K562 (cell line): ENCODE results near the gene CENPU. TPM values are rescaled to one million over a fixed set of nuclear protein-coding genes. Genes with fewer than 3 reads are reported as not detected.

ENCODE experiments used
- CBX1 ChIP-seq: sonication (generic); IDR thresholded peaks from 2 replicates; pipeline ENCODE4 v1.6.1; 2016; ENCODE audit warnings: antibody characterized with exemption, low read depth, mild to moderate bottlenecking
- CEBPG ChIP-seq, 3 experiments: fragments of 200-800 bp in 1 of 3; sonication (Bioruptor generic) in 1 of 3; sonication (generic) in 1 of 3; formaldehyde crosslinking in 1 of 3; IDR thresholded peaks in 2 of 3; conservative IDR thresholded peaks in 1 of 3; 2 replicates each; pipeline versions ENCODE4 v1.6.1 to v1.8.0; 2016 to 2022; ENCODE audit warnings: missing compliant biosample characterization in 2 of 3, missing genetic modification characterization in 2 of 3, mild to moderate bottlenecking in 1 of 3, missing genetic modification reagents in 1 of 3
- EZH2 ChIP-seq: IDR thresholded peaks from 2 replicates; pipeline ENCODE4 v1.6.1; 2012; ENCODE audit warnings: low read depth, mild to moderate bottlenecking, inconsistent platforms, low read length, borderline replicate concordance
- HNRNPLL ChIP-seq: fragments of 200-400 bp; formaldehyde crosslinking; IDR thresholded peaks from 2 replicates; pipeline ENCODE4 v1.6.1; 2017; ENCODE audit warnings: low read length, low read depth, mild to moderate bottlenecking; ENCODE audit not compliant: poor library complexity, severe bottlenecking
- KAT7 ChIP-seq: sonication (generic); formaldehyde crosslinking; IDR thresholded peaks from 2 replicates; pipeline ENCODE4 v1.8.0; 2022; ENCODE audit warnings: missing genetic modification reagents, mild to moderate bottlenecking, borderline replicate concordance
- KLF6 ChIP-seq: fragments of 250-450 bp; sonication (Bioruptor Pico); IDR thresholded peaks from 2 replicates; pipeline ENCODE4 v1.4.0; 2020; ENCODE audit warnings: mild to moderate bottlenecking, moderate library complexity, borderline replicate concordance
- NR3C1 ChIP-seq: sonication (generic); formaldehyde crosslinking; IDR thresholded peaks from 2 replicates; pipeline ENCODE4 v1.8.1; 2022; ENCODE audit warnings: missing genetic modification reagents
- SRF ChIP-seq, 2 experiments: fragments of 250-450, 450-650 bp in 1 of 2; sonication (Bioruptor Pico) in 1 of 2; sonication (generic) in 1 of 2; formaldehyde crosslinking; IDR thresholded peaks; 2 replicates each; pipeline versions ENCODE4 v1.5.0 to v1.5.1; 2020 to 2022; ENCODE audit warnings: mild to moderate bottlenecking in 1 of 2, missing genetic modification reagents in 1 of 2
- TCF7L2 ChIP-seq: fragments of 150-350 bp; IDR thresholded peaks from 2 replicates; pipeline ENCODE4 v1.6.1; 2016; ENCODE audit warnings: low read depth, mild to moderate bottlenecking, low read length, moderate library complexity
- WHSC1 ChIP-seq: IDR thresholded peaks from one replicate; pipeline ENCODE4 v1.6.1; 2012; ENCODE audit warnings: low read length, control low read depth, inconsistent platforms
- ZFP1 ChIP-seq: fragments of 450-650 bp; formaldehyde crosslinking; IDR thresholded peaks from 2 replicates; pipeline ENCODE4 v1.4.0; 2020; ENCODE audit warnings: mild to moderate bottlenecking, mixed read lengths
- ZFP30 ChIP-seq: fragments of 250-450 bp; sonication (Bioruptor Pico); IDR thresholded peaks from 2 replicates; pipeline ENCODE4 v1.8.0; 2022; ENCODE audit warnings: moderate library complexity, mild to moderate bottlenecking, inconsistent platforms, borderline replicate concordance
- ZNF354B ChIP-seq: fragments of 250-450 bp; sonication (Bioruptor Pico); IDR thresholded peaks from 2 replicates; pipeline ENCODE4 v1.4.0; 2020
- polyA plus RNA-seq, 8 experiments: library from polyadenylated mRNA; depleted of rRNA in 4 of 8; stranded (reverse) in 5 of 8; unstranded in 3 of 8; fragments of >200 nt; fragmentation: Nextera tagmentation in 2 of 8; fragmentation: Illumina TruSeq in 1 of 8; extraction: Ambion mirVana in 2 of 8; extraction: Trizol in 1 of 8; gene quantifications; 2 replicates each; pipeline versions ENCODE4 v1.2.1 to v1.2.3, GENCODE V29; 2011 to 2014; ENCODE audit warnings: inconsistent platforms in 1 of 8, missing spikeins in 1 of 8
- total RNA-seq, 7 experiments: library from RNA; depleted of rRNA in 6 of 7; stranded (reverse); fragments of >200 nt in 6 of 7; fragmentation: Illumina TruSeq in 2 of 7; extraction: Trizol in 2 of 7; gene quantifications; 2 replicates each; pipeline versions ENCODE4 v1.2.1 to v1.2.3, GENCODE V29; 2011 to 2021; ENCODE audit warnings: low replicate concordance in 1 of 7
- TF ChIP-seq, protein P1 (sequence below): sonication (generic); formaldehyde crosslinking; IDR thresholded peaks from 2 replicates; pipeline ENCODE4 v1.5.0; 2020; ENCODE audit warnings: missing genetic modification reagents
- TF ChIP-seq, protein P2 (sequence below): fragments of 200-800 bp; sonication (Bioruptor generic); IDR thresholded peaks from 2 replicates; pipeline ENCODE4 v1.6.1; 2017; ENCODE audit warnings: missing genetic modification characterization, missing compliant biosample characterization
- TF ChIP-seq, protein P3 (sequence below): fragments of 250-450 bp; sonication (Bioruptor Pico); IDR thresholded peaks from 2 replicates; pipeline ENCODE4 v1.9.0; 2021; ENCODE audit warnings: mild to moderate bottlenecking, inconsistent platforms
- TF ChIP-seq, protein P4 (sequence below), 2 experiments: IDR thresholded peaks; 2 replicates each; pipeline ENCODE4 v1.6.1; 2011; ENCODE audit warnings: borderline replicate concordance in 1 of 2, control low read depth in 1 of 2, low read depth in 1 of 2, low read length in 1 of 2, mild to moderate bottlenecking in 1 of 2, mixed read lengths in 1 of 2, moderate library complexity in 1 of 2; ENCODE audit not compliant: insufficient read depth in 1 of 2, insufficient read length in 1 of 2, poor library complexity in 1 of 2, severe bottlenecking in 1 of 2; ENCODE audit errors: extremely low read depth in 1 of 2
- TF ChIP-seq, protein P5 (sequence below): IDR thresholded peaks from 2 replicates; pipeline ENCODE4 v1.6.1; 2016; ENCODE audit warnings: missing genetic modification characterization, missing compliant biosample characterization

Gene CENPU
- total and polyA plus RNA-seq, 9 of the 15 experiments (the other 6 are each of a cell fraction or from before 2014, with no cell fraction given): 39.4 to 98.7 (median 84.3) TPM

DNA sequence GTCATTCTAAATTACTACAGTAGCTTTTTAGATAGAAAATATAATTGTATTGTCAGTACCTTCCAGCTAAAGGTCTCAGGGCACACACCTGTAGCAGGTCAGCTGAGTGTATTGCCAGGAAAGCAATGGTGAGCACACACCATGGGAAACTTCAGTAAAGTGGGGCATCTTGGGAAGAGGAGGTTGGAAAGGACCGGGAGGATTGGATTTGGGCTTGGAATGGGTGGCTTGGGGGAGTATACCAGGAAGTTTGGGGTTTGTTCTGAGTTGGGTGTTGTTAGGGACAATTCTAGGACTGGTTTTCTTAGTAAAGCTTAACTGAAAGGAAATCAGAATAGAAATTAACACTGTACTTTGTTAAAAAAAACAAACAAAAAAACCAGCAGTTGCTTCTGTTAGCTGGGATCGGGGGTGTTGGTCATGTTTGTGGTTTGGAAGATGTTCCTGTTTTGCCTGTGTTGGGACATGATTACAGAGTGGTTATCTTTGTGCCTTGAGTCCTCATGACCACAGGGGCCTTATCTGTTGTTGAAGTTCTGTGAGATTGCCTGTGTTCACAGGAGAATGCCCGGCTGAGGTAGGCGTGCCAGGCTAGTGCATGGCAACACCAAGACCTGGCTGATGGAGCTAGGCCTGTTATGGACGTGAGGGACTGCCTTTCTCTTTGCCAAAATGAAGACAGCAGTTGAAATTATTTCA, 49.3 kb downstream of the CENPU start (continued):
- TF ChIP-seq, protein P1, sequence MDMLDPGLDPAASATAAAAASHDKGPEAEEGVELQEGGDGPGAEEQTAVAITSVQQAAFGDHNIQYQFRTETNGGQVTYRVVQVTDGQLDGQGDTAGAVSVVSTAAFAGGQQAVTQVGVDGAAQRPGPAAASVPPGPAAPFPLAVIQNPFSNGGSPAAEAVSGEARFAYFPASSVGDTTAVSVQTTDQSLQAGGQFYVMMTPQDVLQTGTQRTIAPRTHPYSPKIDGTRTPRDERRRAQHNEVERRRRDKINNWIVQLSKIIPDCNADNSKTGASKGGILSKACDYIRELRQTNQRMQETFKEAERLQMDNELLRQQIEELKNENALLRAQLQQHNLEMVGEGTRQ (CRISPR knock-in tag): no peak
- TF ChIP-seq CBX1 (no peak), SRF (CRISPR knock-in tag; IDR thresholded peaks at IDR 0.05) (no peak), ZFP30 (CRISPR knock-in tag) (no peak), NR3C1 (CRISPR knock-in tag) (no peak), HNRNPLL (no peak), ZFP1 (CRISPR knock-in tag) (no peak), KAT7 (CRISPR knock-in tag) (no peak), EZH2 (no peak; the same call in 1 of the 2 replicates), WHSC1 (no peak), TCF7L2 (no peak), KLF6 (CRISPR knock-in tag) (no peak), CEBPG (CRISPR knock-in tag; IDR thresholded peaks at IDR 0.05) (no peak), CEBPG (tag; conservative IDR thresholded peaks at IDR 0.05 in 1 of 2, IDR thresholded peaks at IDR 0.05 in 1 of 2) (peak in 1 of 2 experiments; percentile 23; a peak in 1 of 4 replicates), ZNF354B (CRISPR knock-in tag) (peak; percentile 41; the same call in 1 of the 2 replicates)
- TF ChIP-seq, protein P2, sequence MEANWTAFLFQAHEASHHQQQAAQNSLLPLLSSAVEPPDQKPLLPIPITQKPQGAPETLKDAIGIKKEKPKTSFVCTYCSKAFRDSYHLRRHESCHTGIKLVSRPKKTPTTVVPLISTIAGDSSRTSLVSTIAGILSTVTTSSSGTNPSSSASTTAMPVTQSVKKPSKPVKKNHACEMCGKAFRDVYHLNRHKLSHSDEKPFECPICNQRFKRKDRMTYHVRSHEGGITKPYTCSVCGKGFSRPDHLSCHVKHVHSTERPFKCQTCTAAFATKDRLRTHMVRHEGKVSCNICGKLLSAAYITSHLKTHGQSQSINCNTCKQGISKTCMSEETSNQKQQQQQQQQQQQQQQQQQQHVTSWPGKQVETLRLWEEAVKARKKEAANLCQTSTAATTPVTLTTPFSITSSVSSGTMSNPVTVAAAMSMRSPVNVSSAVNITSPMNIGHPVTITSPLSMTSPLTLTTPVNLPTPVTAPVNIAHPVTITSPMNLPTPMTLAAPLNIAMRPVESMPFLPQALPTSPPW (CRISPR knock-in tag): peak; percentile 81
- TF ChIP-seq, protein P3, sequence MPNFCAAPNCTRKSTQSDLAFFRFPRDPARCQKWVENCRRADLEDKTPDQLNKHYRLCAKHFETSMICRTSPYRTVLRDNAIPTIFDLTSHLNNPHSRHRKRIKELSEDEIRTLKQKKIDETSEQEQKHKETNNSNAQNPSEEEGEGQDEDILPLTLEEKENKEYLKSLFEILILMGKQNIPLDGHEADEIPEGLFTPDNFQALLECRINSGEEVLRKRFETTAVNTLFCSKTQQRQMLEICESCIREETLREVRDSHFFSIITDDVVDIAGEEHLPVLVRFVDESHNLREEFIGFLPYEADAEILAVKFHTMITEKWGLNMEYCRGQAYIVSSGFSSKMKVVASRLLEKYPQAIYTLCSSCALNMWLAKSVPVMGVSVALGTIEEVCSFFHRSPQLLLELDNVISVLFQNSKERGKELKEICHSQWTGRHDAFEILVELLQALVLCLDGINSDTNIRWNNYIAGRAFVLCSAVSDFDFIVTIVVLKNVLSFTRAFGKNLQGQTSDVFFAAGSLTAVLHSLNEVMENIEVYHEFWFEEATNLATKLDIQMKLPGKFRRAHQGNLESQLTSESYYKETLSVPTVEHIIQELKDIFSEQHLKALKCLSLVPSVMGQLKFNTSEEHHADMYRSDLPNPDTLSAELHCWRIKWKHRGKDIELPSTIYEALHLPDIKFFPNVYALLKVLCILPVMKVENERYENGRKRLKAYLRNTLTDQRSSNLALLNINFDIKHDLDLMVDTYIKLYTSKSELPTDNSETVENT (CRISPR knock-in tag): no peak
- TF ChIP-seq, protein P4, sequence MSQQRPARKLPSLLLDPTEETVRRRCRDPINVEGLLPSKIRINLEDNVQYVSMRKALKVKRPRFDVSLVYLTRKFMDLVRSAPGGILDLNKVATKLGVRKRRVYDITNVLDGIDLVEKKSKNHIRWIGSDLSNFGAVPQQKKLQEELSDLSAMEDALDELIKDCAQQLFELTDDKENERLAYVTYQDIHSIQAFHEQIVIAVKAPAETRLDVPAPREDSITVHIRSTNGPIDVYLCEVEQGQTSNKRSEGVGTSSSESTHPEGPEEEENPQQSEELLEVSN (IDR thresholded peaks at IDR 0.05; ENCODE audit: borderline replicate concordance in 1 of 2, extremely low read depth in 1 of 2, insufficient read depth in 1 of 2, insufficient read length in 1 of 2, low read depth in 1 of 2, low read length in 1 of 2, poor library complexity in 1 of 2, severe bottlenecking in 1 of 2): no peak
- TF ChIP-seq, protein P5, sequence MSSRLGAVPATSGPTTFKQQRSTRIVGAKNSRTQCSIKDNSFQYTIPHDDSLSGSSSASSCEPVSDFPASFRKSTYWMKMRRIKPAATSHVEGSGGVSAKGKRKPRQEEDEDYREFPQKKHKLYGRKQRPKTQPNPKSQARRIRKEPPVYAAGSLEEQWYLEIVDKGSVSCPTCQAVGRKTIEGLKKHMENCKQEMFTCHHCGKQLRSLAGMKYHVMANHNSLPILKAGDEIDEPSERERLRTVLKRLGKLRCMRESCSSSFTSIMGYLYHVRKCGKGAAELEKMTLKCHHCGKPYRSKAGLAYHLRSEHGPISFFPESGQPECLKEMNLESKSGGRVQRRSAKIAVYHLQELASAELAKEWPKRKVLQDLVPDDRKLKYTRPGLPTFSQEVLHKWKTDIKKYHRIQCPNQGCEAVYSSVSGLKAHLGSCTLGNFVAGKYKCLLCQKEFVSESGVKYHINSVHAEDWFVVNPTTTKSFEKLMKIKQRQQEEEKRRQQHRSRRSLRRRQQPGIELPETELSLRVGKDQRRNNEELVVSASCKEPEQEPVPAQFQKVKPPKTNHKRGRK (tag): no peak
